CD4-positive, alpha-beta memory T cell (primary cell): Measurements from ENCODE around the gene C13orf42. TPM values are rescaled to one million over a fixed set of nuclear protein-coding genes. Genes with fewer than 3 reads are reported as not detected.

Experiments
- CTCF ChIA-PET: fragments of 350-600 bp; sonication (Branson Sonifier 250); formaldehyde crosslinking; loops from one replicate; lab custom pipeline; 2021; ENCODE audit warnings: inconsistent platforms; ENCODE audit not compliant: partially characterized antibody; lab: Charles Lee
- POLR2A ChIA-PET: fragments of 350-600 bp; sonication (Branson Sonifier 250); formaldehyde crosslinking; loops from one replicate; lab custom pipeline; 2021; ENCODE audit not compliant: partially characterized antibody; lab: Charles Lee
- DNase-seq, 5 donors: peaks; one replicate each; pipeline versions ENCODE4 v3.0.0 to v3.0.0-alpha.2; 2020 to 2022; ENCODE audit warnings: mixed read lengths in 1 of 5
- H3K27ac ChIP-seq: one replicate; pipeline ENCODE4 v1.7.0; 2013; ENCODE audit warnings: low read depth, low read length
- H3K27me3 ChIP-seq: 2 replicates; pipeline ENCODE4 v1.7.0; 2013; ENCODE audit warnings: mild to moderate bottlenecking, low read length, moderate library complexity; ENCODE audit not compliant: insufficient read depth
- H3K36me3 ChIP-seq: 2 replicates; pipeline ENCODE4 v1.7.0; 2013; ENCODE audit warnings: mild to moderate bottlenecking, low read length, moderate library complexity; ENCODE audit not compliant: insufficient read depth
- H3K4me1 ChIP-seq: 2 replicates; pipeline ENCODE4 v1.7.0; 2013; ENCODE audit warnings: mild to moderate bottlenecking, low read length, moderate library complexity; ENCODE audit not compliant: insufficient read depth
- H3K4me3 ChIP-seq, 2 donors: one replicate each; pipeline ENCODE4 v1.7.0; 2013; ENCODE audit warnings: low read length in 2 of 2, mild to moderate bottlenecking in 1 of 2
- H3K9me3 ChIP-seq, 2 donors: one replicate each; pipeline ENCODE4 v1.7.0; 2013; ENCODE audit warnings: low read length in 2 of 2, control low read depth in 1 of 2; ENCODE audit not compliant: control insufficient read depth in 1 of 2
- H3K27ac Mint-ChIP-seq, 7 donors: one replicate each; pipeline ENCODE4 v1.8.0; 2020 to 2021; ENCODE audit warnings: mixed read lengths in 7 of 7, mild to moderate bottlenecking in 6 of 7, inconsistent platforms in 3 of 7, moderate library complexity in 3 of 7
- H3K27me3 Mint-ChIP-seq, 2 donors: one replicate each; pipeline ENCODE4 v1.8.0; 2020 to 2021; ENCODE audit warnings: mixed read lengths in 2 of 2
- H3K36me3 Mint-ChIP-seq, 2 donors: one replicate each; pipeline ENCODE4 v1.8.0; 2020 to 2021; ENCODE audit warnings: mixed read lengths in 2 of 2, inconsistent platforms in 1 of 2, mild to moderate bottlenecking in 1 of 2
- H3K4me1 Mint-ChIP-seq, 4 donors: one replicate each; pipeline ENCODE4 v1.8.0; 2020 to 2021; ENCODE audit warnings: mixed read lengths in 4 of 4, mild to moderate bottlenecking in 1 of 4
- H3K4me3 Mint-ChIP-seq, 8 donors: one replicate each; pipeline ENCODE4 v1.8.0; 2020 to 2021; ENCODE audit warnings: mixed read lengths in 8 of 8, mild to moderate bottlenecking in 7 of 8, moderate library complexity in 6 of 8, inconsistent platforms in 3 of 8
- H3K9me3 Mint-ChIP-seq, 8 donors: one replicate each; pipeline ENCODE4 v1.8.0; 2020 to 2021; ENCODE audit warnings: mixed read lengths in 8 of 8, mild to moderate bottlenecking in 5 of 8, inconsistent platforms in 3 of 8, moderate library complexity in 1 of 8
- intact Hi-C: fragments of 100-400 bp; cut with micrococcal nuclease; formaldehyde crosslinking; loops from one replicate; pipeline ENCODE4 v1.15.1; 2023
- polyA plus RNA-seq, 2 donors: library from polyadenylated mRNA; unstranded; fragments of 300-500 nt; fragmentation: Illumina TruSeq; gene quantifications; one replicate each; pipeline ENCODE4 v1.2.3, GENCODE V29; 2021
- total RNA-seq, 2 experiments: library from RNA; stranded (reverse); gene quantifications; one replicate each; pipeline ENCODE4 v1.2.3, GENCODE V29; 2021

The C13orf42 gene
- total and polyA plus RNA-seq, 4 experiments from 2014 or later: not detected

DNA sequence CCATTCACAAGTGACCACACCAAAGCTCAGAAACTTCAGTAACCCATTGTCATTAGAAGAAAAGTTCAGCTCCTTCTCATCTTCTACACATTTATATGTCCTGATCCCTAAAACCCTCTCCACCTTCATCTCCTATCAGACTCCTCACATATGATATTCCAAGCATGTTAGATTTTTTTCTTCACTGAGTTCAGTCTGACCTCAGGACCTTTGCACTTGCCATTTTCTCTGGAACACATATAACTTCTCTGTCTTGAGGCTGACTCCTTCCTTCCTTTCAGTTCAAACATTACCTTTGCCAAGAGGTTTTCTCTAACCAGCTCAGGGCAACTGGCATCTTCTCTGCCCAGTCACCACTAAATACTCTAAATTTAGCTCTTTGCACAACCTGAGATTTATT lies 54.1 kb downstream of the C13orf42 start:
- no peaks in the 10 kb centered on the region for H3K36me3 ChIP-seq
- no peaks in the 10 kb centered on the region for H3K27me3 ChIP-seq
- no peaks in the 10 kb centered on the region for H3K9me3 ChIP-seq
- no peak for DNase-seq
- POLR2A ChIA-PET: no interaction called here
- intact Hi-C loops: no loop called here
- H3K27ac ChIP-seq: no peak overlapping the region
- no peak overlapping the region for H3K4me3 Mint-ChIP-seq
- peaks cover 0 to under 1% of the 10 kb centered on the region in 2 donors for H3K27me3 Mint-ChIP-seq
- CTCF ChIA-PET: interaction anchor here (7.2 kb wide), 1 partner anchor 14 kb away, joined by 41 read pairs; no protein-coding TSS in a partner anchor
- no peaks in the 10 kb centered on the region for H3K36me3 Mint-ChIP-seq
- H3K9me3 Mint-ChIP-seq: no peaks in the 10 kb centered on the region
- H3K4me1 Mint-ChIP-seq: no peaks in the 10 kb centered on the region
- no peak overlapping the region for H3K4me3 ChIP-seq
- no peaks in the 10 kb centered on the region for H3K4me1 ChIP-seq
- peak overlapping the region in 1 of 7 donors; percentile 1 for H3K27ac Mint-ChIP-seq

GRCh38 chr13:51052581-51052980 lies 58.5 kb downstream of the C13orf42 start:
- no peaks in the 10 kb centered on the region for H3K4me1 Mint-ChIP-seq

GRCh38 chr13:51050021-51050830 lies 60.8 kb downstream of the C13orf42 start:
- DNase-seq: no peak
- Histone ChIP-seq H3K36me3 (no peaks in the 10 kb centered on the region), H3K9me3 (no peaks in the 10 kb centered on the region), H3K27me3 (no peaks in the 10 kb centered on the region), H3K4me1 (no peaks in the 10 kb centered on the region), H3K27ac (no peak overlapping the region), H3K4me3 (no peak overlapping the region)
- Mint-ChIP-seq H3K4me1 (no peaks in the 10 kb centered on the region), H3K9me3 (no peaks in the 10 kb centered on the region), H3K36me3 (no peaks in the 10 kb centered on the region), H3K4me3 (no peak overlapping the region), H3K27ac (no peak overlapping the region), H3K27me3 (peaks cover 0 to 3% of the 10 kb centered on the region in 2 donors)
- ChIA-PET CTCF (no interaction called here), POLR2A (no interaction called here)
- intact Hi-C loops: no loop called here

More at GRCh38 chr13:51052581-51052980, 58.5 kb downstream of the C13orf42 start:
- Mint-ChIP-seq H3K4me3 (no peak overlapping the region), H3K27me3 (peaks cover 0 to 3% of the 10 kb centered on the region in 2 donors), H3K27ac (no peak overlapping the region), H3K9me3 (no peaks in the 10 kb centered on the region), H3K36me3 (no peaks in the 10 kb centered on the region)
- Histone ChIP-seq H3K27ac (no peak overlapping the region), H3K27me3 (no peaks in the 10 kb centered on the region), H3K4me3 (no peak overlapping the region), H3K36me3 (no peaks in the 10 kb centered on the region), H3K4me1 (no peaks in the 10 kb centered on the region), H3K9me3 (no peaks in the 10 kb centered on the region)
- POLR2A ChIA-PET: no interaction called here
- no peak for DNase-seq
- CTCF ChIA-PET: interaction anchor here (7.2 kb wide), 1 partner anchor 18 kb away, joined by 41 read pairs; no protein-coding TSS in a partner anchor
- intact Hi-C loops: no loop called here

- Histone ChIP-seq H3K4me1 (no peaks in the 10 kb centered on the region), H3K27me3 (no peaks in the 10 kb centered on the region), H3K9me3 (no peaks in the 10 kb centered on the region), H3K36me3 (no peaks in the 10 kb centered on the region), H3K27ac (no peak overlapping the region), H3K4me3 (no peak overlapping the region)
- H3K36me3 Mint-ChIP-seq: no peaks in the 10 kb centered on the region
- ChIA-PET POLR2A (no interaction called here), CTCF (no interaction called here)
- H3K4me1 Mint-ChIP-seq: no peaks in the 10 kb centered on the region
- no peaks in the 10 kb centered on the region for H3K9me3 Mint-ChIP-seq
- intact Hi-C loops: no loop called here
- no peak overlapping the region for H3K4me3 Mint-ChIP-seq
- no peak for DNase-seq
- peaks cover 0 to 3% of the 10 kb centered on the region in 2 donors for H3K27me3 Mint-ChIP-seq
- no peak overlapping the region for H3K27ac Mint-ChIP-seq
Observed at GRCh38 chr13:51048616-51049015, 62.5 kb downstream of the C13orf42 start.

DNA sequence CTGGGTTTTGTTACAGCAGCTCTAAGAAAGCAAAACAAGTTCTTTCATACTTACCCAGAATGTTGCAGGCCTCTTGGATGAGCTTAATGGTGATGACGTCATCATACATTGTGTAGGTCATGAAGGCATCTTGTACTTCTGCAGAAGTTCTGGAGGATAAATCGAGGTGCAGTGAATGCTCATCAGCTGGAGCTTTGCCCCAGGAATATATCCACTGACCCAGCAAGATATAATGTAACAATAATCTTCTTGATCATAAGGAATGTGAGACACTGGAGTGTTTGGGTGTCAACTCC lies 63.0 kb downstream of the C13orf42 start:
- H3K4me3 Mint-ChIP-seq: no peak overlapping the region
- H3K9me3 ChIP-seq: no peaks in the 10 kb centered on the region
- no peak for DNase-seq
- no peak overlapping the region for H3K27ac ChIP-seq
- no peaks in the 10 kb centered on the region for H3K4me1 Mint-ChIP-seq
- POLR2A ChIA-PET: no interaction called here
- H3K36me3 Mint-ChIP-seq: no peaks in the 10 kb centered on the region
- H3K9me3 Mint-ChIP-seq: no peaks in the 10 kb centered on the region
- no peaks in the 10 kb centered on the region for H3K36me3 ChIP-seq
- H3K27ac Mint-ChIP-seq: no peak overlapping the region
- H3K4me3 ChIP-seq: no peak overlapping the region
- intact Hi-C loops: no loop called here
- no peaks in the 10 kb centered on the region for H3K4me1 ChIP-seq
- peaks cover 0 to 3% of the 10 kb centered on the region in 2 donors for H3K27me3 Mint-ChIP-seq
- H3K27me3 ChIP-seq: no peaks in the 10 kb centered on the region
- CTCF ChIA-PET: no interaction called here

DNA sequence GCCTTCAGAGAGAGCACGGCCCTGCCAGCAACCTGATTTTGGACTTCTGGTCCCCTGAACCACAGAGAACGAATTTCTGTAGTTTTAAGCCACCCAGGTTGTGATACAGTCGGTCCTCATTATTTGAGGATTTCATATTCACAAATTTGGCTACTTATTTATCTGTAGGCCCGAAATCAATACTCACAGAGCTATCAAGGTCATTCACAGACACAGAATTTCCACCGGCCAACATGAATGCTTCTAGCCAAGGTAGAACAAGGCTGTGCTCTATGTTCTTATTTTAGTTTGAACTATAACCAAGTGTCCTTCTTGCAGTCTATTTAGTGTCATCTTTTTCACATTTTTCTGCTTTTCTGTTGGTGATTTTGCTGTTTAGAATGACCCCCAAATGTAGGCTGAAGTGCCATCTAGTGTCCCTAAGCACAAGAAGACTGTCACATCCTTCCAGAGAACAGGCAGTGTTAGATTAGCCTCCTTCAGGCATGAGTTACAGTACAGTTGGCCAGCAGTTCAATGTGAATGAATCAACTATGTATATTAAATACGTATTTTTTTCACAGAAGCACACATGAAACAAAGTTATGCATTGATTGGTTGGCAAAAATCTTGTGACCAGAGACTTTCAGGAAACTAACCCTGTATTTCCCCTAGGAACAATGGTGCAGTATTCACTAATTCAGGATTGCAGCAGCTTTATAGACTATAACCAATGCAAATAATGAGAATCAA lies 63.5 kb downstream of the C13orf42 start:
- no peak for DNase-seq
- Mint-ChIP-seq H3K27ac (no peak overlapping the region), H3K4me3 (no peak overlapping the region), H3K36me3 (no peaks in the 10 kb centered on the region), H3K9me3 (no peaks in the 10 kb centered on the region), H3K27me3 (peaks cover 0 to 3% of the 10 kb centered on the region in 2 donors), H3K4me1 (no peaks in the 10 kb centered on the region)
- no peak overlapping the region for H3K4me3 ChIP-seq
- no peaks in the 10 kb centered on the region for H3K27me3 ChIP-seq
- H3K27ac ChIP-seq: no peak overlapping the region
- ChIA-PET CTCF (no interaction called here), POLR2A (no interaction called here)
- H3K4me1 ChIP-seq: no peaks in the 10 kb centered on the region
- intact Hi-C loops: no loop called here
- H3K36me3 ChIP-seq: no peaks in the 10 kb centered on the region
- H3K9me3 ChIP-seq: no peaks in the 10 kb centered on the region

DNA sequence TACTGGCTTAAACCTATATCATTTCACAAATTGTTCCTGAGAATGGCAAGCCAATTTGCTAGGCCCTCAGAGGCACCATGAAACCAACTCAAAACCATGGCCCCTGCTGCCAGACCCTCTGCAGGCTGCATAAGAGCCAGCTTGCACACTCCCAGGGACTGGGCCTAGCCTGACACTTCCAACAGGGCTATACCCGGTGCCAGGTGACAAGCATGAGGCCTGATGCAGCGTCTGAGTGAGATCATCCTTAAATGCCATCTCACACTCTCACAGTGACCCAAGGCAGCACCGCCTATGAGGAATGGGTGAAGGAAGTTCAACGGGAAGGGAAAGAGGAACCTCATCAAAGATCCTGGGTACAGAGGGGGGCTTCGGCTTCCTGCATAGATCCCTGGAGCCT lies 65.6 kb downstream of the C13orf42 start:
- no peak overlapping the region for H3K27ac ChIP-seq
- Mint-ChIP-seq H3K27me3 (no peaks in the 10 kb centered on the region), H3K9me3 (no peaks in the 10 kb centered on the region), H3K4me3 (peak overlapping the region in 1 of 8 donors; percentile 17), H3K36me3 (no peaks in the 10 kb centered on the region), H3K27ac (no peak overlapping the region), H3K4me1 (no peaks in the 10 kb centered on the region)
- POLR2A ChIA-PET: no interaction called here
- no peaks in the 10 kb centered on the region for H3K36me3 ChIP-seq
- H3K27me3 ChIP-seq: no peaks in the 10 kb centered on the region
- no peak for DNase-seq
- H3K4me3 ChIP-seq: no peak overlapping the region
- no peaks in the 10 kb centered on the region for H3K9me3 ChIP-seq
- H3K4me1 ChIP-seq: no peaks in the 10 kb centered on the region
- CTCF ChIA-PET: no interaction called here
- intact Hi-C loops: no loop called here
